NCI-H510A treated with DMSO at 0.1 percent for 48 hours (cell line): ENCODE data around the gene MBOAT2.
A peak's percentile ranks its signal among the peaks of the same experiment; 100 is the strongest.

Source experiments
- DNase-seq: peaks from one replicate; lab custom pipeline; 2025; lab: John Stamatoyannopoulos, UW

Gene MBOAT2

GRCh38 chr2:8858264-8858663 is 145.2 kb downstream of the MBOAT2 start:
- no peak for DNase-seq

- DNase-seq = no peak
Measured at GRCh38 chr2:8857709-8858108, 145.8 kb downstream of the MBOAT2 start.

DNA sequence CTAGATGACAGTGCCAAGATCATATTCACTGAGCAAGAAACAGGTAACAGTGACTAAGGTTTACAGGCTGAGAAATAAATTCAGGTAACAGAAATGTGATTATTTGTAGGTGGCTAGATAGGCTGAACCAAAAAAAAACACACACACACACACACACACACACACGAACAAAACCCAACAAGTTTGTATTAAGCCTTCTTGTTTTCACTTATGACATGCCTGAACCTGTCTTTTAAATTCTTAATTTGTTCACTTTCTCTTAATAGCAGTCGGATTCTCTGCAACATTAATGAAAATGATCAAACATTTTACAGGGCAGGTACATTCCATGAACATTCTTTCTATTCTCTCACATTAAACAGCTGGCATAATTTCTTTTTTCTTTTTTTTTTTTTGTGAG is 147.3 kb downstream of the MBOAT2 start:
- DNase-seq = no peak

DNA sequence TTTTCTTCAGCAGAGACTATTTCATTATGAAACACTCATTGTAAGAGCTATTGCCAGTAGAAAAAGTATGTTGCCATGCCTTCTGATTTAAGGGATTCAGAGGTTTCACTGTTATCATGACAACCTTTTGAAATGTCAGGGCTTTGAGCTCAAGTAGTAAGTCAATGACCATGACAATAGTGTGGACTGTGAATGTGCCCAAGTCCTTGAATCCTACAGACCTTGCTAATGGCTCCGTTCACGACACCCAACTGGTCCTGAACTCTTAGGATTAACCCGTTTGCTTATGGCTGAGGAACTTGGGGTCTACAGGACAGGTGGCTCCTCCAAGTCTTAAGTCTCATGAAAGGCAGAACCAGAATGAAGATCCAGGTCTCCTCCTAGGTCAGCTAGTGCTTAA is 148.5 kb downstream of the MBOAT2 start:
- DNase-seq = no peak

- DNase-seq = no peak
Measured at GRCh38 chr2:8853426-8853825, 150.1 kb downstream of the MBOAT2 start.

- DNase-seq = no peak
Measured at GRCh38 chr2:8851811-8852560, 151.5 kb downstream of the MBOAT2 start.

- no peak for DNase-seq
Measured at GRCh38 chr2:8850845-8851487, 152.5 kb downstream of the MBOAT2 start.

DNA sequence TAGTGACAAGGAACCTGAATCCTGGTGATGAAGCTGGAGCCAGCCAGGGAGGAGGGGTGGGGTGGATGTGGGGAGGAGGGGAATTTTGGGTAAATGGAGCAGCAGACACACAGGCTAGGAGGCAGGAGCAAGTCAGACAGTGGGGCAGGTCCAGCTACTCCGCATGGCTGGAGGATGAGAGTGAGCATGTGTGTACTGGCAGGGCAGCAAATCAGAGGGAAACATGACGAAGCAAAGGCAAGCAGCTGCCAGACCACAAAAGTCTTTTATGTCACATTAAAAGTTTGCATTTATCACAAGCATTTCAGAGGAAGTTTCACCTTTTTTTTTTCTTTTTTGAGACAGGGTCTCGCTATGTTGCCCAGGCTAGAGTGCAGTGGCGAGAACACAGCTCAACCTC is 154.2 kb downstream of the MBOAT2 start:
- no peak for DNase-seq

GRCh38 chr2:8848328-8849100 is 155.0 kb downstream of the MBOAT2 start:
- no peak for DNase-seq

GRCh38 chr2:8847400-8847799 is 156.1 kb downstream of the MBOAT2 start:
- no peak for DNase-seq

- no peak for DNase-seq
Measured at GRCh38 chr2:8841932-8842331, 161.6 kb downstream of the MBOAT2 start.

GRCh38 chr2:8840475-8841091 is 162.9 kb downstream of the MBOAT2 start:
- DNase-seq = peak; percentile 8

GRCh38 chr2:8839189-8839965 is 164.1 kb downstream of the MBOAT2 start:
- DNase-seq = no peak

- no peak for DNase-seq
Measured at GRCh38 chr2:8837795-8838140, 165.7 kb downstream of the MBOAT2 start.

DNA sequence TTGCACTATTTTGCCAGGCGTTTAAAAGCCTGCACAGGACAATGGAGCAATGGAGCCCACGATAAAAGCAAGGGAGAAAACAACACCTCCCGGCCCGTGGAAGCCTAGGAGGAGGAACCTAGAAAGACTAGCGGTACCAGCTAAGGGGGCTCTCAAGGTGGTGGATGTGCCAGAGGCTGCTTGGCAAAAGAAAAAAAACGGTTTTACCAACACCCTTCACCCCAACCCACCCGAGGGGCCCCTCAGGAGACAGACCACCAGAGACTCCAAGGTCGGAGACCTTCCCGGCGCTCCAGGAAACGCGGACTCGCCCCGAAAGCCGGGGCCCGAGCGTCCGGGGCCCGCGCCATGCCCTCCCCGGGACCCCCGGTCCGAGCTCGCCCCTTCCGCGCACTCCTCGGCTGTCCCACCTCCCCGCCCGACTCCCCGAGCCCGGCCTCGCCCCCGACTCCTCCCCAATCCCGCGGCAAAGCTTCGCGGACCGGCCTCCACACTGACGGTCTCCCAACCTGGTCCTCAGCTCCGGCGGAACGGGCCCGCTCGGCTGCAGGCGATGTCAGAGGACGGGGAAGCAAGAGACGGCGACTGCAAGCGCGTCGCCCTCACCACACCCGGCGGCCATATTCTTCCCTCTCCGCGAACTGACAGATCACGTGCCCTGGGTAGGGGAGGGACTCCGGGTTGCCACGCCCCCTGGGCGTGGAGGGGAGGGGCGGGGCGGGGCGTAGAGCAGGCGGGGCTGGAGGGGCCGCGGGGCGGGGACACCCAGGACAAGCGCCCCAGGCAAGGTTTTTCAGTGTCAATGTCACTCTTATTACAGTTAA is 166.3 kb downstream of the MBOAT2 start, which contains the start of gene KIDINS220:
Gene KIDINS220 (minus strand): TSS at position 643 of the 824 bp plus-strand sequence. CDS start 10,520 bp downstream, outside the sequence.
- peak; percentile 40 for DNase-seq

DNA sequence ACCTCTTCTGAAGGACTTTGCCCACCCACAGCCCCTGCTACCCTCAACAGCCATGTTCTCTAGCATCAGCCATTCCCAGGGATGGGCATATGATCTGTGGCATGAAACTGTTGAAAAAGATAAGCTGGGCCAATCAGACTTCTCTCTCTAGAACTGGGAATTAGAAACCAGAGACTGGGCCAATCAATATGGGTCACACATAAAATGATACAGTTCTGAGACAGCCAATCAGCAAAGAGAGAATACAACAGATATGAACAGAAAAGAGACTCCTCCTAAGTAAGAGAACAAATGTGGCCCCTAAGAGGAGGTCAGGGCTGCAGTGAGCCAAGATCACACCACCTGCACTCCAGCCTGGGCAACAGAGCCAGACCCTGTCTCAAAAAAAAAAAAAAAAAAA is 168.2 kb downstream of the MBOAT2 start:
- no peak for DNase-seq

DNA sequence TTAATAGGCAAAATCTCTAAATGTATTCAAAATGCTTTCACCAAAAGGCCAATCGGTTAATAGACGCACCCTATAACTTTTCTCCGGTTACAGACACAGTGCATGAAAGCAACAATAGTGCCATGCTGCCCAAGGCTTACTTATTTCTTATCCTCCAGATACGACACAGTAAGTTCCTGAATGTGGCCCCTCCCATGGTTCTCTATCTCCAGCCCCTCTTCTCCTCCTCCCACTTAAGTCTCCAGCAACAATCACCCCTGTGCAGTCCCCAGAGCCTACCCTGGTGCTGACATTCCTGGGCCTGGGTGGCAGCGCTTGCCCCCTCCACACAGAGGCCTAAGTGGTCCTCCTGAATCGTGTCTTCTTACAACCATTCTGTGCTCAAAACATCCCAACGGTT is 169.6 kb downstream of the MBOAT2 start:
- no peak for DNase-seq

DNA sequence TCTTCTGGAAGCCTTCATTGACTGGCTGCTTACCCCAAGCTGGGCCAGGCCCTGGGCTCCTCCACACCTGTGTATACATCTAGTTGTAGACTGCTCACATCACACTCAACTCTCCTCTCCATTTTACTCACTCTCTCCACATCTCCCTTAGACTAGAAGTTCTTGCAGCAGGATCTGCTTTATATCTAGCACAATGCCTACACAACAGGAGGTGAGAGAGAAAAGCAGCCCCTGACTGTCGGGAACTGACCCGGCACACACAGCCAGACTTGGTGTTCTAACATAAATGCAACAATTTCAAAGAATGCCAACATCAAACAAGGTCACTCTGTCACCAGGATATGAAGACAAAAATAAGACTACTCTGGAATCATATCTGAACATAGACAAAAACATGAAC is 172.0 kb downstream of the MBOAT2 start:
- no peak for DNase-seq

- no peak for DNase-seq
Measured at GRCh38 chr2:8827729-8828128, 175.8 kb downstream of the MBOAT2 start.

- DNase-seq = no peak
Measured at GRCh38 chr2:8822218-8822617, 181.3 kb downstream of the MBOAT2 start.
